CD4-positive, alpha-beta T cell treated with Interleukin-6 for 4 hours (primary cell): Measurements from ENCODE around the gene SPATA24.
"Not testable (repeated sequence)": the region's sequence is repeated elsewhere in the genome, so short reads cannot be mapped to it uniquely, and the experiment has no call there.

Source experiments
- DNase-seq: peaks from one replicate; pipeline ENCODE4 v3.0.0-alpha.2; 2020; ENCODE audit warnings: mixed read lengths

The SPATA24 gene

DNA sequence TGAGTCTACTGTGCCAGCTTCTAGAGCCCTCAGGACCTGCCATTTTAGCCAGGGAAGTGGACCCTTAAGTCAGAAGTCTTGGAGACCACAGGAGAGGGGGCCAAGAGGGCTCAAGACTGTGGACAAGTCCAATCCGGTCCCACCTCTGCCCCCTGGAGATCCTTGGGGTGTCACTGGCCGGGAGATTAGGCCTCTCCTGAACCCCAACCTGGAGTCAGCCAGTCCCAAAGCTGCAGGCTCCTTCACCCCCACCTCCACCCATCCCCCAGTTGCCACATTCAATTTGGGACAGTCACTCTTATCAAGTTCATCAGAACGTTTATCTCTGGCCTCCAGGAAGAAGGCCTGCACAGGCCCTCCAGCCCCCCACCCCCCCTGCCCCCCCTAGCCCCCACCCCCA lies 21.1 kb downstream of the SPATA24 start:
- DNase-seq, result no peak

DNA sequence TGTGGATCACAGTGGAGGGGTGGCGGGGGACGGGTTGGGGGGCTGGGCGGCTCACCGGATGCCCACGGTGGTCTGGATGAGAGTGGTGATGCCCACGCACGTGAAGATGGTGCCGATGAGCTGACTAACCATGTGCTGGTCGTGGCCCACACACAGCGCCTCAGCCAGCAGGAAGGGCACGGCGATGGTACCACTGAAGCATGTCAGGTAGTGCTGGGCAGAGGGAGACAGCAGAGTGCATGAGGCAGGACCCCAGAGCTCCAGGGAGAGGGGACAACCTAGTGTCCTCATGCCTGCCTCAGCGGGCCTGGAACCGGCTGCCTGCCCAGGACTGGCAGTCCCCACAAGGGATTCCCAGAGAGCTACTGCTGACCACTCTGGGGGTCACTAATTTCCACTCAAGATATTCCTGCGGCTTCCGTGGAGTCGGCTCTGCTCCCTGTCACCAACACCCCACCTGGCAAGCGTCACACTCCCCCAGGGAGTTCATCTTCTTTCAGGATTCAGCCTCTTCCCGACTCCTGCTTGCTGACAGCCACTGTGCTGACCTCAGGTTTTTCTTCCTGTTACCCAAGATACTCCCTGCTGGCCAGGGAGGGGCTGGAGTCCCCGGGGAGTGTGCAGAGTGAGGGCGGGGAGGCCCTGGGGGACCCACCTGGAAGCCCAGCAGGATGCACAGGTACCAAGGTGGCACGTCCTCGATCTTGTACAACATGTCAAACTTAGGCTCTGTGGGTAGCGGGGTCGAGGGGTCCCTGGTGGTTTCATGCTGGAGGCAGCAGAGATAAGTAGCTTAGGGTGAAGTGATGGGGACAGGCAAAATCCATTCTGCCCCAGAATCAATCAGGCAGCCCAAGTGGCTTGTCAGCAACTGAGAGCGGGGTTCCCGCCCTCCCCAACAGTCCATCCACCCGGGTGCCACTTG lies 21.8 kb downstream of the SPATA24 start:
- no peak for DNase-seq

DNA sequence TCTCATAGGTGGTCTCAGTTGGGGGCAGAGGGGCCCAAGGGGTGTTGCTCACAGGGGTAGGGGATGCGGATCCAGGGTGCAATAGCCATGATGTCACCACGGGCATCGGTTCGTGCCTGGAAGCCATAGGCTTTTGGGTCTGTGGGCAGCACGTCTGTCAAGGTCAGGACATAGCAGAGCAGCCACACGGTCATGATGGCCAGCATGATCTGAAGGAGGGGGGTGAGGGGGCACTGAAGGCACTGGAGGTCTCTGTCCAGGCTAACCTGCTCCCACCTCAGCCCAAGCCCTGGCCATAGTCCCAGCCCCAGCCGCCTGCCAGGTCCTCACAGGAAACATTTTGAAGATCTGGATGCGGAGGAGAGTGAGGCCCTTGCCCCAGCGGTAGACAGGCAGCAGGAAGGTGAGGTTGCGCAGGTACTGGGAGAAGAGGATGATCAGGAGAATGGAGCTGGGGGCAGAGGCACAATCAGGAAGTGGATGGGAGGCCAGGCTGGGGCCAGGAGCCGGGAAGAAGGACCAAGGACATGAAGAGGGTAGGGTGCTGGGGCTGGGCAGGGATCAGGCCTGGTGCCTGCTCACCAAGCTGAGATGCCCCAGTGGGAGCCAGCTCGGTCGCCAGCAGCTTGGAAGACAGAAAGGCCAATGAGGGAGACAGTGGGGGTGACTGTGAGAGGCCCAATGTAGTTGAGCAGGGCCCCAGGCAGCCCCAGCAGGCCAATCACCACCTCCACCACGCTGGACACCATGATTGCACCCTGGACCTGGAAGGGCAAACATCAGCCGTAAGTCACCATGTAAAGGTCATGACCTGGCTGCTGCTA lies 24.1 kb downstream of the SPATA24 start:
- no peak for DNase-seq

GRCh38 chr5:139378941-139379361 lies 24.9 kb downstream of the SPATA24 start:
- DNase-seq, result no peak

- no peak for DNase-seq
Observed at GRCh38 chr5:139378101-139378825, 25.6 kb downstream of the SPATA24 start.

- no peak for DNase-seq
Observed at GRCh38 chr5:139377226-139377625, 26.7 kb downstream of the SPATA24 start.

- no peak for DNase-seq
Observed at GRCh38 chr5:139376364-139376763, 27.5 kb downstream of the SPATA24 start.

DNA sequence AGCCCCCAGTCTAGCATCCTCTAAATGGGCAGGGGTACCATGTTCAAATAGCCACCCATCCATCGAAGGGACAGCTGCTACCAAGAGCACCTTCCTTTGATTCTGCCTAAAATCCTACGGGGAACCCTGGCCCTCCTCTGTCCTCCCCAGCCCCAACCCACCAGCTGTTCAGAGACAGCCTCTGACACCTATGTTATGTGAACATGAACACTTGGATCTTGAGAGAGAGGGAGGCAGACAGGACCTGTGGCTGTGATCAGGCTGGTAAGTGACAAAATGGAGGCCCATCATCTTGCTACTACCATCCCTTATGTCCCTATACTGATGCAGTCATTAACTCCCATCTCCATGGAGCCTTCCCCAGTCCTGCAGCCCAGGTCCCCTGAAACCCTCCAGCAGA lies 29.0 kb downstream of the SPATA24 start:
- no peak for DNase-seq

DNA sequence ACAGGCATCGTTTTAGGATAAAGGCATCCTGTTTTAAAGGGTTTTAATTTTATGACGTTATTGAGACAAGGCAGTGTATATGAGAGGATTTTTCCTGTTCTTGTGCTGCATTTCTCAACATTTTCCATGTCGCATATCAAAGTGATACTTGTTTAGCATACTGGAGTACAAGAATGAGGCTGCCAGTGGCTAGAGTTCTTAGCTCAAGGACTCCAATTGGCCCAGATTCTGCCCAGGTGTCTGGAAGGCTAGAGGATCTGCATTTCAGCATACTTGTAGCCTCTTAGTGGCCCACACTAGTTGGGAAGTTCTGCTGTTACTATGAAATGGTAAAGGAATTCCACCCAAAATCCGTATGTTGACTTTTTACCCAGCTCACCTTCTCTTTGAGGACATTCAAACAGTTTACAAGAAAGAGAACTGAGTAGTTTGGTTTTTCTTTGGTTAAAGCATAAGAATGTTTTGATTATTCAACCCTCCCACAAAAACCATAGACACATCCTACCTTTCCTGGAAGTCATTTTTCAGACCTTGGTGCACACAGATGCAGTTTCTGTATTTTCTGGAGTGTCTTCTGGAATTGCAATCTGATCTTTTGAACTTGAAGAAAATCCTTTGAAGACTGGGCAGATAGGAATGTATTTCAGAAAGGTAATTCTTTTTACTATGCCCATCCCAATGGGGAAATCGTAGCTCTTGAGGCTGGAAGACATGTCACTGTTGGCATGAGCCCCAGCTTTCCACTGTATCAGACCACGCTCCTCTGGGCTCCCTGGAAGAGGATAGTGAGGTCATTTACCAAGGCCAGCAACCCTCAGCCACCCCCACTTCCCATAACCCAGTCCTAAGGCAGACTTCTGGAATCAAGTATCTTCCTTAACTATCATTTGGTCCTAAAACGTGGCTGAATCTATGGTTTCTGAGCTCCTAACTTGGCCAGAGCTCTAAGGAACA lies 32.1 kb downstream of the SPATA24 start:
- no peak for DNase-seq

DNA sequence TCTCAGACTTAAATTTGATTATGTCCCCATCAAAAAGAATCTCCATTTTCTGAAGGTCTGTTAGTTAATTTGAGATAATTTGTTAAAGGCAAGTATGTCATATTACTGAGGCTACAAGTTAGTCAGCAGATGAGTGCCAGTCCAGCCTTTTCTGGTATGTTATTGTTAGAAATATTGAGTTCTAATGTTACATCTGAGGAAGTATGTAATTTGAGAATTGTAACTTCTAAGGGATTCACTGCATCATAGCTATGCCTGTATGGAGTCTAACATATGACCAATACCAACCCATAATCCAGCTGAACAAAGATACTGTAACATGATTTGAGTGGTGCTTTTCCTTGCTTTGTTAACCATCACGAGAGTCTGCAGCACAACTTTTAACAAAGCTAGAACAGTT lies 34.7 kb downstream of the SPATA24 start:
- no peak for DNase-seq

DNA sequence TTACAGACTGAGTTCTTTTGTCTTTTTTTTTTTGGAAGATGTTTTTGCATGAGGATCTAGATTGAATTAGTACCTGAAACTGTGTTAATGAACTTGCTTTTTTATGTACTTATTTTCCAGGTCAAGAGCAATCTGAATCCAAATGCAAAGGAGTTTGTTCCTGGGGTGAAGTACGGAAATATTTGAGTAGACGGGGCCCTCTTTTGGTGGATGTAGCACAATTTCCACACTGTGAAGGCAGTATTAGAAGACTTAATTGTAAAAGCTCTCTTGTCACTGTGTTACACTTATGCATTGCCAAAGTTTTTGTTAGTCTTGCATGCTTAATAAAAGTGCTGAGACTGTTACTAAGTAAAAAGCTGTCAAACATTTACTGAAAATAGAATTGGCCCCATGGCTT lies 35.3 kb downstream of the SPATA24 start:
- DNase-seq, result no peak

DNA sequence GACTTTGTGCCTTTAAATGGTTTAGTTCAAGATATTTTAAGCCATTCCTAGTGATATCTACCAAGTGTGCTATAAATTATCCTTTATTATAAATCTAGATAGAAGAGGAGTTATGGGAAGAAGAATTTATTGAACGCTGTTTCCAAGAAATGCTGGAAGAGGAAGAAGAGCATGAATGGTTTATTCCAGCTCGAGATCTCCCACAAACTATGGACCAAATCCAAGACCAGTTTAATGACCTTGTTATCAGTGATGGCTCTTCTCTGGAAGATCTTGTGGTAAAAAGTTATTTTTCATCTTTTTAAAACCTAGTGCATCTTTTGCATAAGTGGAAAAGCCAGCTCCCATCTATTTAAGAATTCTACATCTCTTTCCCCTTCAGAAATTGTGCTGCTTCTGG lies 39.4 kb downstream of the SPATA24 start:
- DNase-seq, result no peak

GRCh38 chr5:139363937-139364336 lies 40.0 kb downstream of the SPATA24 start:
- no peak for DNase-seq

- DNase-seq, result no peak
Observed at GRCh38 chr5:139361835-139362429, 42.0 kb downstream of the SPATA24 start.

- DNase-seq, result no peak
Observed at GRCh38 chr5:139360384-139360783, 43.5 kb downstream of the SPATA24 start.

GRCh38 chr5:139358064-139358463 lies 45.8 kb downstream of the SPATA24 start:
- no peak for DNase-seq

- DNase-seq, result not testable (repeated sequence)
Observed at GRCh38 chr5:139355900-139356299, 48.0 kb downstream of the SPATA24 start.

DNA sequence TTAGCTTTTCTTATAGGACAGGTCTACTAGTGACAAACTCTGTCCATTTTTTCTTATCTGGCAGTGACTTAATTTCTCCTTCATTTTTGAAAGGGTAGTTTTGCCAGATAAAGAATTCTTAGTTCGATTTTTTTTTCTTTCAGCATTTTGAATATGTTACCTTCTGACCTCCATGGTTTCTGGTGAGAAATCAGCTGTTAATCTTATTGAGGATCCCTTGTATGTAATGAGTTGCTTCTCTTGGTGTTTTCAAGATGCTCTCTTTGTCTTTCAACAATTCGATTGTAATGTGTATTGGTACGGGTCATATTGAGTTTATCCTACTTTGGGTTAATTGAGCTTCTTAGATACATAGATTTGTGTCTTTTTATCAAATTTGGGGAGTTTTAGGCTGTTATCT lies 49.7 kb downstream of the SPATA24 start:
- DNase-seq, result no peak

- not testable (repeated sequence) for DNase-seq
Observed at GRCh38 chr5:139347863-139348262, 56.0 kb downstream of the SPATA24 start.
